DMS153 (cell line): ENCODE data around the gene FOCAD.
"Not testable (repeated sequence)": the region's sequence is repeated elsewhere in the genome, so short reads cannot be mapped to it uniquely, and the experiment has no call there.

Experiments
- DNase-seq: peaks from one replicate; lab custom pipeline; 2025; lab: John Stamatoyannopoulos, UW

The FOCAD gene

DNA sequence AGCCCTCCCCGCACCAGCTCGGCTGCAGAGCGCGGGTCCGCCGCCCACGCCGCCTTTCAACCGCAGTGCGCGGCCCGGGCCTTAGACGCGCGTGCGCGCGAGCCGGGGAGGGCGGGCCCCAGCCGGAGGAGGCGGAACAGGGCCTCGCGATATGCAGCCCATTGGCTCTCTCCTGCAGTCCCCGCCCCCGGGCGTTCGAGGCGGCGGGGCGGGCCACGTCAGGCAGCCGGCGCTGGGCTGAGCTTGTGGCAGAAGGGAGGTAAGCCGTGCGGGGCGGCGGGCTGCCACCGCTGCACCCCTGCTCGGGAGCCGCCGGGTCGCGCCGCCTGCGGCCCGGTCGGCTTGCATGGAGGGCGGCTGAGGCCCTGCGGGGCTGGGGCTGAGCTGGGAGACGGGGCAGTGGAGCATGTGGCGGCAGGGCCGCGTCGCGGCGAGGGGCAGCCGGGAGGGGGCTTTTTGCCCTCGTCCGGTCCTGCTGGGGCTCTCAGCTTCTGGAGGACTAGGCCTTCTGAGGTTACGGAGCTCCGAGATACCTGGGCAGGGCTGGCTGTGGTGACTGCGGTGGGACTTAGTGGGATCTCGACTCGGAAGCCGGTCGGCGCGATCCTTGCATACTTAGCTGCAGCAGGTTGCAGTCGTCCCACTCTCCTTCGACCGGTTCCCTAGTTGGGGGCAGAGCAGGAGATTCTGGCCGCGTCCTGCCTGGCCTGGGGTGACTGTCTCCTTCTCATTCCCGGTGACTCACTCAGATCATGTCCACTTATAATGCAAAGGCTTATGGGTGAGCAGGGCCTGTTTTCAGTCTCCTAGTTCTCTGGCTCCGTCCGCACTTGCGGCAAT is at the start of gene FOCAD:
FOCAD (plus strand) TSS at position 225 of the 840 bp plus-strand sequence. CDS start 31,095 bp downstream, outside the sequence.
- peak; percentile 95 for DNase-seq

- DNase-seq = no peak
Measured at GRCh38 chr9:20634895-20635294, 49.2 kb upstream of the FOCAD start.

- no peak for DNase-seq
Measured at GRCh38 chr9:20636888-20637440, 47.1 kb upstream of the FOCAD start.

- peak; percentile 15 for DNase-seq
Measured at GRCh38 chr9:20640331-20641187, 43.5 kb upstream of the FOCAD start.

GRCh38 chr9:20642045-20642444 is 42.0 kb upstream of the FOCAD start:
- DNase-seq = no peak

DNA sequence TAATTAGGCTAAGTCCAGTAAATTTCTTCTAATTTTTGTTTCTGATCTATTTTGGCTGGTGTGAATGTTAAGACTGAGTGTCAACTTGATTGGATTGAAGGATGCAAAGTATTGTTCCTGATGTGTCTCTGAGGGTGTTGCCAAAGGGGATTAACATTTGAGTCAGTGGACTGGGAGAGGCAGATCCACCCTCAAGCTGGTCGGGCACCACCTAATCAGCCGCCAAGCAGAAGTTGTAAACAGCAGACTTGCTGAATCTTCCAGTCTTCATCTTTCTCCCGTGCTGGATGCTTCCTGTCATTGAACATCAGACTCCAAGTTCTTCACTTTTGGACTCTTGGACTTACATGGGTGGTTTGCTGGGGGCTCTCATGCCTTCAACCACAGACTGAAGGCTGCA is 40.4 kb upstream of the FOCAD start:
- no peak for DNase-seq

DNA sequence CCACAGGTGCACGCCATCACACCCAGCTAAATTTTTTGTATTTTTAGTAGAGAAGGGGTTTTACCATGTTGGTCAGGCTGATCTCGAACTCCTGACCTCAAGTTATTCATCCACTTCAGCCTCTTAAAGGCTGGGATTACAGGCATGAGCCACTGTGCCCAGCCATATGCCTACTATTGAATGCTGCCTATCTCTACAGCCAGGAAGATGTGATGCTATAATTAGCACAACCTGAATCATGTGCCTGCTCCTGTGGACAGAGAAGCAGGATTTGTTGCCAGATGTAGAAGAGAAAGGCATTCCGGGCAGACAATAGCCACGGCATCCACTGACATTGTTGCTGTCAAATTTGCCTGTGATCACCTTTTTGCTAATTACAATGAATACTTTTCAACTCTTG is 37.4 kb upstream of the FOCAD start:
- DNase-seq = no peak

GRCh38 chr9:20649381-20649780 is 34.7 kb upstream of the FOCAD start:
- DNase-seq = no peak

GRCh38 chr9:20650313-20650712 is 33.7 kb upstream of the FOCAD start:
- no peak for DNase-seq

DNA sequence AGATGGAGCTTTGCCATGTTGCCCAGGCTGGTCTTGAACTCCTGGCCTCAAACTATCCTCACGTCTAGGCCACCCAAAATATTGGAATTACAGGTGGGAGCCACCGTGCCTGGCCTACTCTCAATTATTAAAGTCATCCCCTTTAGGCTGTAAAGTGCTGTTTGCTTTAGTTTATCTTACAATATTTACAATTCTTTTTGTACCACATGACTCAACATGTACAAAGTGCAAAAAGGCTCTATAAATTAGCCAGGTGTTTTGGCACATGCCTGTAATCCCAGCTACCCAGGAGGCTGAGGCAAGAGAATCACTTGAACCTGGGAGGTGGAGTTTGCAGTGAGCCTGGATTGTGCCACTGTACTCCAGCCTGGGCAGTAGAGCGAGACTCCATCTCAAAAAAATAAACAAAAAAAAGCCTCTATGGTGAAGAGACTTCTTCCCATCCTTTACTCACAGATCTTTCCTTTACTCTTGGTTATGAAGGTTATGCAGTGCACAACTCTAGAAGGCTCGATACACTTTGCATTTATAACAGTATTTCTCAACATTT is 33.2 kb upstream of the FOCAD start:
- DNase-seq = no peak

DNA sequence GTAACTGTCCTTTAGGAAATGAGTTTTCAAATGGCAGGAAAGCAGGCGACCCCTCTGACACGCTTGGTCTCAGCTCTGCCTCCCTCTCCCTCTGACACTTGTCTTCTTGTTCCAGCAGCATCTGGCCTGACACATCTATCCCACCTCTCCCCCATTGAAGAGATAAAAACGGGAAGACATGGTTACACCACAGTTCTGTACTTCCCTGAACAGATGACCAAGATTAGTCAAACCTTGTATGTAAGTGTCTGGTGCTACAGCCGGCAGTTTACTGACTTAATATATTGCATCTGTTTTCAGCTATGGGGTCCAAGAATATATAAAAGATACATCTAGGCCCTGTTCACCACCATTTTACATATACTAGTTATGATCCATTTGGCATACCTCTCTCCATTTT is 32.1 kb upstream of the FOCAD start:
- DNase-seq = no peak

DNA sequence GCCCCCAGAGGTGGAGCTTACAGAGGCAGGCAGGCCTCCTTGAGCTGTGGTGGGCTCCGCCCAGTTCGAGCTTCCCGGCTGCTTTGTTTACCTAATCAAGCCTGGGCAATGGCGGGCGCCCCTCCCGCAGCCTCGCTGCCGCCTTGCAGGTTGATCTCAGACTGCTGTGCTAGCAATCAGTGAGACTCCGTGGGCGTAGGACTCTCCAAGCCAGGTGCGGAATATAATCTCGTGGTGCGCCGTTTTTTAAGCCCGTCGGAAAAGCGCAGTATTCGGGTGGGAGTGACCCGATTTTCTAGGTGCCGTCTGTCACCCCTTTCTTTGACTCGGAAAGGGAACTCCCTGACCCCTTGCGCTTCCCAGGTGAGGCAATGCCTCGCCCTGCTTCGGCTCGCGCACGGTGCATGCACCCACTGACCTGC is 25.8 kb upstream of the FOCAD start:
- DNase-seq = not testable (repeated sequence)

GRCh38 chr9:20658677-20659473 is 25.2 kb upstream of the FOCAD start:
- no peak for DNase-seq

DNA sequence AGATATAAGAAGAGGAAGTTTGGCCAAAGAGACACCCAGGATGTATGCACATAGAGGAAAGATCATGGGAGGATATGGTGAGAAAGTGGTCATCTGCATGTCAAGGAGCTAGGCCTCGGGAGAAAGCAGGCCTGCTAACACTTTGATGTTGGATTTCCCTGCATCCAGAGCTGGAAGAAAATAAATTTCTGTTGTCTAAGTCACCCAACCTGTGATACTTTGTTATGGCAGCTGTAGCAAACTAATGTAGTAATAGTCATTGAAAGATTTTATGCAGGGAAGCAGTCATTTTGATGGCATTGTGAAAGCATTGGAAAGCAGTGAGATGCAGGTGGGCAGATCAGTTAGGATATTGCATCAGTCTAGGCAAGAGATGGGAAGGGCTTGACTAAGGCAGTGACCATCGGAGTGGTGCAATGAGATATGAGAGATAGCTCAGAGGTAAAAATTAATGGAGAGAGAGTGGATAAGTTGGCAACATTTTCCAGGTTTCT is 24.5 kb upstream of the FOCAD start:
- DNase-seq = no peak

GRCh38 chr9:20662156-20662555 is 21.9 kb upstream of the FOCAD start:
- no peak for DNase-seq

DNA sequence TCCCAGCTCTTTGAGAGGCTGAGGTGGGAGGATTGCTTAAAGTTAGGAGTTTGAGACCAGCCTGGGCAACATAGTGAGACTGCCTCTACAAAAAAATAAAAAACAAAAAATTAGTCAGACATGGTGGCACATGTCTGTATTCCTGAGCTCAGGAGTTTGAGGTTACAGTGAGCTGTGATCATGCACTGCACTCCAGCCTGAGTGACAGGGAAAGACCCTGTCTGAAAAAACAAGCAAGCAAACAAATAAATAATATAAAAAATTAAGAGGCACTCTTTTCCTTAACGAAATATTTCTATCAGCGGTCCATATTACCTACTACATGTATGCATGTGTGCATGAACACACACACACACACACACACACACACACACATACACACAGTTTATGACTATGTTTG is 20.9 kb upstream of the FOCAD start:
- no peak for DNase-seq

- DNase-seq = no peak
Measured at GRCh38 chr9:20664501-20664900, 19.6 kb upstream of the FOCAD start.

DNA sequence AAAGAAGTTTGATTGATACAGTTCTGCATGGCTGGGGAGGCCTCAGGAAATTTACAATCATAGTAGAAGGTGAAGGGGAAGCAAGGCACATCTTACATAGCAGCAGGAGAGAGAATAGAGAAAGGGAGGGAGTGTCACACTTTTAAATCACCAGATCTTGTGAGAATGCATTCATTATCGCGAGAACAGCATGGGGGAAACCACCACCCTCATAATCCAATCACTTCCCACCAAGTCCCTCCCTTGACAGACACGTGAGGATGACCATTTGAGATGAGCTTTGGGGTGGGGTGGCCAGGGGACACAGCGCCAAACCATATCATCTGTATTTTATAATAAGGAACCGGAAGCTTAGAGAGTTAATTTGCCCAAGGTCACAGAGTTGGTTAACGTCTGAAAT is 13.7 kb upstream of the FOCAD start:
- DNase-seq = no peak

GRCh38 chr9:20671635-20672034 is 12.4 kb upstream of the FOCAD start:
- no peak for DNase-seq

GRCh38 chr9:20673537-20673936 is 10.5 kb upstream of the FOCAD start:
- not testable (repeated sequence) for DNase-seq

DNA sequence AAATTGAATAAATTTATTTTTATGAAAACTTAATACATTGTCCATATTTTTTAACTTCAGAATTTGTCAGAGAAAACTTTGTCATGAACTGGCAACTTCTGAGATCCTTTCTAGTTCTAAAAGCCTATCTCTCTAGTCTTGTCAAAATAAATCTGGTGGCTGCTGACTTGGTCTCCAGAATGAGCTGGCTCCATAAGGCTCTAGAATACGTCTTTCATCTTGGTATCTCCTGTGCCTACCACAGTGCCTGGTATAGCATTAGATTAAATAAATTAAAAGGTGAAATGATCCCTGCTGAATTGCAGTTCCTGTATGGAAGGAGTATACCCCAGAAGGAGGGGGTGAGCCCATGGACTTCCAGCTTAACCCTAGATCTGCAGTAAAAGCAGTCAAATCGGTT is 2.6 kb upstream of the FOCAD start:
- no peak for DNase-seq
